ENCODE measurements around the gene PARD3B. TPM values are rescaled to one million over a fixed set of nuclear protein-coding genes. Genes with fewer than 3 reads are reported as not detected.

Gene PARD3B
- total RNA-seq, 1 donor from 2014 or later, result not detected

DNA sequence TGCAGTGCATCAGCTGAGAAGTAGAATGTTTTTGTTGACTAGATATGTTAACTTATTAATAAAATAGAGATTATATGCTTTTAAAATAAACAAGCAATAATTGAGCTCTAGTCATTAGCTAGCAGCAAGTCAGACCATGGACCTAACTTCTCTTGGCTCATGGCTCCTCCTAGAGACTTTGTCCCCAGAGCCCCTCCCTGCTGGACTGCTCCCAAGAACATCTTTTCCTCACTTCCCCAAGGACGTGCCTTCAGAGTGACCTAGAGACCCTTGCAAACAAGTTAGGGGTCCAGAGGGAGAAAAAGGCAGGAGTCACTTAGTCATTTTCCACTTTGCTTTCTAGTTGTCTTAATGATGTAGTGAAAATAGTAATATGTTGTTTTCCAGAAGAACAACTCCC is 824.5 kb downstream of the PARD3B start:
- no peak for ATAC-seq (ENCODE audit: low read depth)

DNA sequence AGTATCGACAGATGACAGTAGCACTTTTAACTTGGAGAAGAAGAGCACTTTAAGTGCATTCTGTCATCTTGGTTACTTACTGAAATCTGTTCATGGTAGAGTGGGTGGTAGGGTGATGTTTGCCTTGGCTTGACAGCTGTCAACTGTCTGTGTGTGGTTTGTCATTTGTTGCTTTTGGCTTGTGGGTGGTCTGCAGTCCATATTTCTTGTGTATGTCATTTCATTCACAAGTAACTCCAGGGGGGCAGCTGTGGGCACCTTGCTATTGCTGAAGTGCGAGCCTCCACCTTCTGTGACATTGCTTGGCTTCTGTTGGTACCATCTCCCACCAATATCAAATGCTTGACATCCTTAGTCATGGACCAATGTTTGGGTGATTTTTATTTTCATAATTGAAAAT is 825.5 kb downstream of the PARD3B start:
- Mint-ChIP-seq H3K27ac (no peak overlapping the region), H3K36me3 (ENCODE audit: low read depth) (no peaks in the 10 kb centered on the region), H3K9me3 (no peaks in the 10 kb centered on the region), H3K4me3 (no peak overlapping the region), H3K27me3 (peaks cover 2% of the 10 kb centered on the region), H3K4me1 (no peaks in the 10 kb centered on the region)
- no peak for ATAC-seq (ENCODE audit: low read depth)
- ChIA-PET POLR2A (no interaction called here), CTCF (no interaction called here)
- intact Hi-C loops (cut with micrococcal nuclease), result no loop called here
- DNase-seq, result no peak
- no peak for TF ChIP-seq CTCF (IDR thresholded peaks at IDR 0.05)

More for the DNA sequence above, 824.5 kb downstream of the PARD3B start:
- ChIA-PET CTCF (no interaction called here), POLR2A (no interaction called here)
- no peaks in the 10 kb centered on the region for H3K9me3 Mint-ChIP-seq
- no peak overlapping the region for H3K4me3 Mint-ChIP-seq
- no peaks in the 10 kb centered on the region for H3K36me3 Mint-ChIP-seq (ENCODE audit: low read depth)
- H3K27me3 Mint-ChIP-seq, result peaks cover 2% of the 10 kb centered on the region
- no peak for TF ChIP-seq CTCF (IDR thresholded peaks at IDR 0.05)
- H3K27ac Mint-ChIP-seq, result no peak overlapping the region
- no peak for DNase-seq
- intact Hi-C loops (cut with micrococcal nuclease), result no loop called here
- no peaks in the 10 kb centered on the region for H3K4me1 Mint-ChIP-seq

DNA sequence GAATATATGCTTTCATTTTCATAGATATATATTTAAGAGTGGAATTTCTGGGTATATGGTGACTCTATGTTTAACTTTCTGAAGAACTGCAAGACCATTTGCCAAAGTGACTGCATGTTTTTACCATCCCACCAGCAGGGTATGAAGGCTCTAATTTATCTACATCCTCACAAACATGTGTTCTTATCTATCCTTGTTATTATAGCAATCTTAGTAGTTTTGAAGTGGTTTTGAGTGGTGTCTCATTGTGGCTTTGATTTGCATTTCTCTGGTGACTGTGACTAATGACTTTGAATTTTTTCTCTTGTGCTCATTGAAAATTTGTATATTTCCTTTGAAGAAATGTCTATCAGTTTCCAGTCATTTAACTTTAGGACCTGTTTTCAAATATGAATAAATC is 826.9 kb downstream of the PARD3B start:
- DNase-seq, result no peak
- H3K4me1 Mint-ChIP-seq, result no peaks in the 10 kb centered on the region
- CTCF ChIA-PET, result no interaction called here
- intact Hi-C loops (cut with micrococcal nuclease), result no loop called here
- ATAC-seq (ENCODE audit: low read depth), result no peak
- H3K27me3 Mint-ChIP-seq, result peaks cover 2% of the 10 kb centered on the region
- no peak for TF ChIP-seq CTCF (IDR thresholded peaks at IDR 0.05)
- H3K4me3 Mint-ChIP-seq, result no peak overlapping the region
- no peak overlapping the region for H3K27ac Mint-ChIP-seq
- POLR2A ChIA-PET, result no interaction called here
- no peaks in the 10 kb centered on the region for H3K36me3 Mint-ChIP-seq (ENCODE audit: low read depth)
- no peaks in the 10 kb centered on the region for H3K9me3 Mint-ChIP-seq

DNA sequence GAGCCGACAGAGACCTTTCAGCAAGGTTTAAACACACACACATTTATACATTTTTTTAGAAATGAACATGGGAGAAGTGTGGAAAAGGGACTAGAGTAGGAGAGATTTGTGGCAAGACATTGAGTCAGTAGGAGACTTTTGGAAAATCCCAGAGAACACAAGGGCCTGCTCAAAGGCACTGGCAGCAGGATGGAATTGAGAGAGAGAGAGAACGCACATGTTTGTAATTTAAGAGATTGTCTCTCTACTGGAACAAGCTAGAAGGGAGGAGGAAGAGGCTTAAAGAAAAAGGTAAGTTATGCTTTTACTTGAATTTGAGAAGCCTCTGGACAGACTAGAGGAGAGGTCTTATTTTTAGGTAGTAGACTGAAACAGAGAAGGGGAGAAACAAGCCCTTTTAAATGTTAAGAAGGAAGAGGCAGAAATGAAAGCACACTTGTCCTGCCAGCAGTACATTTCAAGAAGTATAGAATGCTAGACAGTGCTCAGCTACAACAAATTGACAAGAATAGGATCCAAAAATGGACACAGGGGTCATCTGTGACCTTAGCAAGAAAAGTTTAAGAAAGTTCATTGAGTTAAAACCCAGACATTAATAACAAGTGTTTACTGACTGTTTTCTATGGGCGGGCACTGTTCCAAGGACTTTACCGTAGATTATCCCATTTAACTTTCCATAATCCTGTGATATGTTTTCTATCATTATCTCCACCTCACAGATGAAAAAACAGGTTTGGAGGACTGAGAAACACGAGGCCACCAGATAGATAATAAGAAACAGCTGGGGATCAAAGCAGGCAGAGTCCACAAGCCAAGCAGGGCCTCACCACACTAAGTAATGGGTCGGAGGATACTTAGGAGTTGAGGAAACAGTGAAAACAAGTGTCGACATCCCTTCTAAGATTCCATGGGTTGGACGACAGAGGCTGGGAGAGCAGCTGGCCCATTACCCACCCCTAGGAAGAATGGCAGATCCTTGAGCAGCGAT is 830.5 kb downstream of the PARD3B start:
- Mint-ChIP-seq H3K4me3 (no peak overlapping the region), H3K27ac (no peak overlapping the region), H3K36me3 (ENCODE audit: low read depth) (no peaks in the 10 kb centered on the region), H3K27me3 (peaks cover 2% of the 10 kb centered on the region), H3K4me1 (no peaks in the 10 kb centered on the region), H3K9me3 (no peaks in the 10 kb centered on the region)
- ChIA-PET POLR2A (no interaction called here), CTCF (no interaction called here)
- intact Hi-C loops (cut with micrococcal nuclease), result no loop called here
- no peak for DNase-seq
- no peak for TF ChIP-seq CTCF (IDR thresholded peaks at IDR 0.05)
- ATAC-seq (ENCODE audit: low read depth), result no peak

DNA sequence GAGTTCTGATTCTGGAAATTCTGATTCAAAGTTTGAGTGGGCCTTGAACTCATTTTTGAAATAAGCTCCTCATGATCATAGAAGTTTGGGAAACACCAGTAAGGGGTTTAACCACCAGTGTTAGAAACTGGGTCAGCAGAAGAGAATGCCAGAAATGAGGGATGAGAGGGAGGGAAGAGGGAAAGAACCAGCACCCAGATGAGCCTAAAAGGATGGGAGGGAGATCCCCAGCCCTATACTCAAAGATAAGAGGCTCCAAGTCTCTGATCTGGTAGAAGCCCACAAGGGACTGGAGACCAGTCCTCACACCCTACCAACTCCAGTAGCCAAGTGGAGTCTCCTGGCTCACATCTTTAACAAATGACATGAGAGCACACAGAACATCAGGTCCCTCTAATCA is 832.0 kb downstream of the PARD3B start:
- no peak for TF ChIP-seq CTCF (IDR thresholded peaks at IDR 0.05)
- peaks cover 2% of the 10 kb centered on the region for H3K27me3 Mint-ChIP-seq
- ChIA-PET CTCF (no interaction called here), POLR2A (no interaction called here)
- intact Hi-C loops (cut with micrococcal nuclease), result no loop called here
- ATAC-seq (ENCODE audit: low read depth) (no peak), DNase-seq (no peak)
- H3K4me3 Mint-ChIP-seq, result no peak overlapping the region
- no peaks in the 10 kb centered on the region for H3K4me1 Mint-ChIP-seq
- no peaks in the 10 kb centered on the region for H3K36me3 Mint-ChIP-seq (ENCODE audit: low read depth)
- H3K9me3 Mint-ChIP-seq, result no peaks in the 10 kb centered on the region
- H3K27ac Mint-ChIP-seq, result no peak overlapping the region

Measured in activated B cell treated with CpG ODN at 0.5 μM for 24 hours (primary cell).